ENCODE results near the gene PTH1R.

The PTH1R gene

DNA sequence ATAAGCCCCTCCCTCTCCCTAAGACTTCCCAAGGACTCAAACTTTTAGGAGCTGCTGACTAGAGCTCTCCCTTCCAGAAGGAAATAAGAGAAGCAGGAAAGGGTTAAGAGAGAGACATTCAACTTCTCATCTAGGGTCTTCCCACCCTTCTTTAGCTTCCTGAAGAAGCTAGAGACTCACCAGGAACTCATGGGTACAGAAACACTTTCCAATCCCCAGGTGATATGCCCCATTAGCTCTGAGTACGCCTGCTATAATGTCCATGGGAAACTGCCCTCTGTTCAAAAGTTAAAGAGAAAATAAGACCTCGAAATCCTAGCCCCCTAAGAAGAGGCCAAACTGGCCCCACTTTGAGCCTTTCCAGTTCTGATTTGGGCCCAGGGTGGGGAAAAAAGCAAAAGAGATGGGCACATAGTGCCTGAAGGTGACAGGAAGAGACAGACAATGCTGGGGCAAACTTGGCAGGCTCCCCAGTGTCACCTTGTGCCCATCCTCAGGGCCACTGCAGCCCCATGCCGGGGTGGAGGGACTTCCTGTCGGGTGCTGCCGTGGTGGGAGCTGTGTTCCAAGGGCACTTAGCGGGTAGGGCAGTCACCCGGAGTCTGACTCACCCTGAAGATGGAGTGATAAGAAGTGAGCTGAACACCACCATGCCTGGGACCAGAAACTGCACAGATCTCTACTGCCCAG is 69.5 kb downstream of the PTH1R start:
- peak; percentile 81 for DNase-seq (ENCODE audit: low spot score)

DNA sequence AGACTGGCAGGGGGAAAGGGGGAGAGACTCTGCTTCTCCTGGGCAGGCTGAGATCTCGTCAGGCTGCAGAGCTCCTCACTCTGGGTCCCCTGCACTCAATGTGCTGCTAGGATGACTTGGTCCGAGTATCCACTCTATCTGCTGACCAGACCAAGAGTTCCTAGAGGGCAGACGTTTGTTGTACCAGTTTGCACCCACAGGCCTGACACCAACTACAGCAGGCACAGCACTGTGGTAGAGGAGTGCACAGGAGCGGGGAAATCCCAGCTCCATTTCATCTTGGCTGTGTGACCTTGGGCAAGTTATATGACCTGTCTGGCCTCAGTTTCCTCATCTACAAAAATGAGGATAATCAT is 70.0 kb downstream of the PTH1R start:
- DNase-seq (ENCODE audit: low spot score): no peak

DNA sequence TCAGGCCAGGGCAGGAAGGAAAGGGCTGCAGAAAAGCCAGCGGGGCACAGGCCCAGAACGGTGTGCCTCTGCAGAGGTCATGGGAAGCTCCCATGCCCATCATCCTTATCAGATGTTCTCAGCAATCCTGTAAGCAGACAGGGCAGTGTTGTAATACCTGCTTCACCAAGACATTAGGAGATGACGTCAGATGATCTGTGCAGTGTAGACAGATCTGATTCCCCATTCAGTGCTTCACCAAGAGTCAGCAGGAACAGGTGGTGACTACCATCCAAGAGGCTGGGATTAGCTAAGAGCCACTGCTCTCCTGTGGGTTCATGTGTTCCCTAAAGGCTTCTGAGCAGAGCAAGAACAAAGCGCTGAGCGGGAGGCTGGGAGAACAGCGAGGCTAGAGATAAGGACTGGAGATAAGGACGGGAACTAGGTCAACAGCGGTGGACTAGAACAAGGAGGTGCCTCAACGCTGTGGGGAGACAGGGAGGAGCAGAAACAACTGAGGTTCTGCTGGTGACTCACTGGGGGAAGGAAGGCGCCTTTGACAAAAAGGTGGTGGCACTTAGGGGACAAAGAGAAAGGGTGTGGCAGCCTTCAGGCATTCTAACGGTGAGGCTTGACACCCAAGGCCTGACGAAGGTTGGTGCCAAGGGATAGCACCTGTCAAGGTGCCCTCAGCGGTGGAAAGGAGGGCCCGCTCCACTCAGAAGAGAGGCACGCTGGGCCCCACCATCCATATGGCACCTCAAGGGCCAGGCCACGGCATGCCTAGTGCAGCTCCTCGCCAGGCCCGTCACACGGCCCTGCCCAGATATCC is 70.7 kb downstream of the PTH1R start:
- peak; percentile 70 for DNase-seq (ENCODE audit: low spot score)

DNA sequence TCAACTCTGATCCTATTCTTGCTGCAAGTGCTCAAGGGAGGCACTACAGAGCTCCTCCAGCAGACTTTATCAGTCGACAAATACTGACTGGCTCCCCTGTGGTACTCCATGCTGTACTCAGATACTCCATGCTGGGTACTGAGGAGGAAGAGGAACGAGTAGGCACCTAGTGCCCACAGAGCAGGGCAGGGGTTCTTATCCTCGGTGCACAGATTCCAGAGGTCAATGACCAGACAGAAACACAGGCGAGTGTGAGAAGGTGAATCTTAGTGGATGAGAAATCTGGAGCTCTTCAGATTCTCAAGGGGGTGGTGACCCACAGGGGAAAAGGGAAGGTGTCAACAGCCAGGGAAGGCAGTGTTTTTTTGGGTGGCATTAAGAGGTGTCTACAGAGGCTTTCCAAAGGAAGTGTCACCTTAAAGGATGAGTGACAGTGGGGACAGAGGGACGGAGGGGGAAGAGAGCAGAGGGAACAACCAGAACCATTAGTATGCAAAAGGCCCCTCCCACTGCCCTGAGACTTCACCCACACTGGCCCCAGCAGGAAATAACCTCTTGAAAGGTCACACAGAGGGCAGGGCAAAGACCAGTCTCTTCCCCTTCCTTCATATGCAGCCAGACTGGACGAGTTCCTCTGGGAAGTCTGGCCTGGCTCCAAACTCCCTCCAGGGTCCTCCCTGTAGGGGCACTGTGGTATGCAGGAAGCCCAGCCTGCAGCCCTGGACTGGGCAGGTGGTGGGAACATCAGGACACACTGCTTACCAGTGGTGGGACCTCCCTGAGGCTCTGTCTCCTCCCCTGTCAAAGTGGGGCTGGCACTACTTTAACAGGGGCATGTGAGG is 71.5 kb downstream of the PTH1R start:
- DNase-seq (ENCODE audit: low spot score): no peak

DNA sequence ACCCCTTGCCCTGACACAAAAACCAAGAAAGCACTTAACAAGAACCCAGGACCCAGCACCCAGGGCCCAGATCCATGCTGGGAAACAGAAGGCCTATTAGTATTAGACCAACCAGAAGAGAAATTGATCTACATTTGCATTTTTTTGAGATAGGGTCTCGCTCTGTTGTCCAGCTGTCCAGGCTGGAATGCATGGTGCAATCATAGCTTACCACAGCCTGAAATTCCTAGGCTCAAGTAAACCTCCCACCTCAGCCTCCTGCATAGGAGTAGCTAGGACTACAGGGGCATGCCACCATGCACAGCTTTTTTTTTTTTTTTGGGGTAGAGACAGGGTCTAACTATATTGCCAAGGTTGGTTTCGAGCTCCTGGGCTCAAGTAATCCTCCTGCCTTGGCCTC is 72.7 kb downstream of the PTH1R start:
- no peak for DNase-seq (ENCODE audit: low spot score)

DNA sequence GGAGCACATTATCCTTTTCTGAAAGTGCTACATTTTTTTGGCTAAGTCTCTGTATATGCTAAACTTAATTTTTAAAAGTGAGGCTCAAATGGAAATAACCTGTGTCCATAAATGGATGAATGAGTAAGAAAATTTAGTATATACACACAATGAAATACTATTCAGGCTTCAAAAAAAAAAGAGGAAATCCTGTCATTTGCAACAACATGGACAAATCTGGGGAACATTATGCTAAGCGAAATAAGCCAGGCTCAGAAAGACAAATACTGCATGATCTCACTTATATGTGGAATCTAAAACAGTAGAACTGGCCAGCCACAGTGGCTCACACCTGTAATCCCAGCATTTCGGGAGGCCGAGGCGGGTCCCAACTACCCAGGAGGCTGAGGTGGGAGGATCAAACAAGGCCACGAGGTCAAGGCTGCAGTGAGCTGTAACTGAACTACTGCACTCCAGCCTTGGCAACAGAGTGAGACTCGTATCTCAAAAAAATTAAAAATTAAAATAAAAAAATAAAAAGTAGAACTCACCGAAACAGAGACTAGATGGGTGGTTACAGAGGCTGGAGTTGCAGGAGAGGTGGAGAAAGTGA is 73.2 kb downstream of the PTH1R start:
- no peak for DNase-seq (ENCODE audit: low spot score)

DNA sequence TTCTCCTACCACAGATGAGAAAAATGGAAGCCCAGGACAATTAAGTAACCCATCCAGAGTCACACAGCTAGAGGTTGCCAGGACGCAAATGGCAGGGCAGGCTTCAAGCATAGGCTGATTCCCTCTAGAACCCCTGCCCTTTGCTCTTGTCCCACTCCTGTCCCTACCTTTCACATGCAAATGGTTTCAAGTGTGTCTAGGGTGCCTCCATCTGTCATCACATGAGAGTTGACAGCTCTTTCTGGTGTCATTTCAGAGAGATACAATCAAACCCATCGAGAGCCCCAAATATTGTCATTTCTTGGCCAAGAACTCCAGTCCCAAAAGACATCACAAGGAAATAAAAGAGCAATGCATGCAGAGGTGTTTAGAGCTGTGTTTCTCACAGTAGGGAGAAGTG is 75.3 kb downstream of the PTH1R start:
- DNase-seq (ENCODE audit: low spot score): no peak

Measured in activated CD4-positive, alpha-beta T cell treated with anti-CD3 and anti-CD28 coated beads, Interleukin-2, Interleukin-4, amounts not matched to agents 100 ng/mL and 50 ng/mL, durations not matched to agents 16 hours and 8 hours (primary cell).